Measurements from ENCODE around the gene LCN2. TPM values are rescaled to one million over a fixed set of nuclear protein-coding genes. Genes with fewer than 3 reads are reported as not detected.

The LCN2 gene
- total and polyA plus RNA-seq, 2 experiments from 2014 or later, result 2.0 TPM; not detected in 1

- TF ChIP-seq ZNF462 (CRISPR knock-in tag; IDR thresholded peaks at IDR 0.05) (no peak), REST (IDR thresholded peaks at IDR 0.05; ENCODE audit: unreplicated experiment) (no peak)
Measured at GRCh38 chr9:128127568-128127989, 21.7 kb upstream of the LCN2 start, which contains the start of gene PTGES2 (continued).

GRCh38 chr9:128127990-128128835, 21.0 kb upstream of the LCN2 start:
- ATAC-seq (peak; percentile 75), DNase-seq (ENCODE audit: low spot score) (peak; percentile 95)
- no peaks in the 10 kb centered on the region for H3K9me2 ChIP-seq (ENCODE audit: insufficient read depth)
- H4K20me1 ChIP-seq (replicated peaks; ENCODE audit: insufficient read depth), result peaks cover 4% of the 10 kb centered on the region
- H3K4me2 ChIP-seq, result peak overlapping the region; percentile 98
- H3K79me2 ChIP-seq (replicated peaks; ENCODE audit: insufficient read depth), result peaks cover 25% of the 10 kb centered on the region
- peak overlapping the region; percentile 98 for H3K27ac ChIP-seq (ENCODE audit: low read depth)
- H3F3A ChIP-seq (replicated peaks; ENCODE audit: low read depth), result peaks cover 5% of the 10 kb centered on the region; the same call in 1 of the 2 replicates
- H3K36me3 ChIP-seq (ENCODE audit: insufficient read depth), result 0 out of 2 replicates have a peak, but pooled peaks cover 4% of the 10 kb centered on the region
- Mint-ChIP-seq H3K4me1 (peaks cover 17% of the 10 kb centered on the region), H3K27me3 (ENCODE audit: insufficient read depth, low read depth, poor library complexity) (peaks cover 24% of the 10 kb centered on the region), H3K4me3 (peak overlapping the region; percentile 98), H3K36me3 (ENCODE audit: low read depth) (peaks cover 33% of the 10 kb centered on the region), H3K27ac (peak overlapping the region; percentile 99), H3K9me3 (peaks cover 15% of the 10 kb centered on the region)
- peaks cover 12% of the 10 kb centered on the region; the same call in 1 of the 2 replicates for H3K4me1 ChIP-seq (ENCODE audit: insufficient read depth)
- peak overlapping the region; percentile 97 for H2AFZ ChIP-seq
- peak overlapping the region; percentile 94 for H3K4me3 ChIP-seq
- TF ChIP-seq REST (IDR thresholded peaks at IDR 0.05; ENCODE audit: unreplicated experiment) (no peak), ZNF114 (CRISPR knock-in tag; IDR thresholded peaks at IDR 0.05) (no peak), ETS1 (IDR thresholded peaks at IDR 0.05) (peak; percentile 40; the same call in 1 of the 2 replicates), POLR2AphosphoS5 (IDR thresholded peaks at IDR 0.05; ENCODE audit: low read depth) (peak; percentile 87)
- no peaks in the 10 kb centered on the region for H3K27me3 ChIP-seq (ENCODE audit: insufficient read depth)

Measured in GM23338 (cell line).